A549 (cell line): Measurements from ENCODE around the gene TMEM259.

Source experiments
- CEBPB ChIP-seq, 2 experiments: fragments of >200 bp in 1 of 2; sonication (Bioruptor Twin) in 1 of 2; formaldehyde crosslinking in 1 of 2; IDR thresholded peaks; 2 replicates each; pipeline ENCODE4 v1.6.1; 2012 to 2016
- SMC3 ChIP-seq: fragments of >200 bp; sonication (Bioruptor Twin); formaldehyde crosslinking; IDR thresholded peaks from 3 replicates; pipeline ENCODE4 v1.6.1; 2018; ENCODE audit warnings: inconsistent platforms
- TF ChIP-seq, protein P1 (sequence below): IDR thresholded peaks from 2 replicates; pipeline ENCODE4 v1.6.1; 2012
- TF ChIP-seq, protein P2 (sequence below): fragments of >200 bp; sonication (Bioruptor Twin); formaldehyde crosslinking; IDR thresholded peaks from 3 replicates; pipeline ENCODE4 v1.5.1; 2016

DNA sequence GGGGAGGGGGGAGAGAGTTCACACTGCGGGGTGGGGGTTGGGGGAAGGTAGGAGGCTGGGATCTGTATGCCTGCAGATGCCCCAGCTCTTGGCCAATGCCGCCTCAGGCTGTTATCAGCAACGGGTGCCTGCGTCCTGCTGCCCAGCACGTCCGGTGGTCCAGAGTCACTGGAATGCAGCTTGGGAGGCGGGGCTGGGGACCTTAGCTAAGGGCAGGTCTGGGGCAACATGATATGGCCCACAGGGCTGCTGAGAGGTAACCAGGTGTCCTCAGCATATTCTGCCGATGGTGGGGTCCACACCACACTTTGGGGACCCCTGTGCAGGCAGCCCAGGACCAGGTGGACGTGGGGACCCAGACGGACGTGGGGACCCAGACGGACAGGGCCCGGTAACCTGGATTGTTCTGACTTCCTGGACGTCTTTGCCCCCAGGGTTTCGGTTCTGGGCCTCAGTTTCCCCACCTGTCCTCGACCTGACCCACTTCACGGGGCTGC is 45.4 kb upstream of the TMEM259 start:
- TF ChIP-seq, protein P1, sequence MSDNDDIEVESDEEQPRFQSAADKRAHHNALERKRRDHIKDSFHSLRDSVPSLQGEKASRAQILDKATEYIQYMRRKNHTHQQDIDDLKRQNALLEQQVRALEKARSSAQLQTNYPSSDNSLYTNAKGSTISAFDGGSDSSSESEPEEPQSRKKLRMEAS: no peak
- TF ChIP-seq SMC3 (no peak), CEBPB (IDR thresholded peaks at IDR 0.05) (no peak)
- TF ChIP-seq, protein P2, sequence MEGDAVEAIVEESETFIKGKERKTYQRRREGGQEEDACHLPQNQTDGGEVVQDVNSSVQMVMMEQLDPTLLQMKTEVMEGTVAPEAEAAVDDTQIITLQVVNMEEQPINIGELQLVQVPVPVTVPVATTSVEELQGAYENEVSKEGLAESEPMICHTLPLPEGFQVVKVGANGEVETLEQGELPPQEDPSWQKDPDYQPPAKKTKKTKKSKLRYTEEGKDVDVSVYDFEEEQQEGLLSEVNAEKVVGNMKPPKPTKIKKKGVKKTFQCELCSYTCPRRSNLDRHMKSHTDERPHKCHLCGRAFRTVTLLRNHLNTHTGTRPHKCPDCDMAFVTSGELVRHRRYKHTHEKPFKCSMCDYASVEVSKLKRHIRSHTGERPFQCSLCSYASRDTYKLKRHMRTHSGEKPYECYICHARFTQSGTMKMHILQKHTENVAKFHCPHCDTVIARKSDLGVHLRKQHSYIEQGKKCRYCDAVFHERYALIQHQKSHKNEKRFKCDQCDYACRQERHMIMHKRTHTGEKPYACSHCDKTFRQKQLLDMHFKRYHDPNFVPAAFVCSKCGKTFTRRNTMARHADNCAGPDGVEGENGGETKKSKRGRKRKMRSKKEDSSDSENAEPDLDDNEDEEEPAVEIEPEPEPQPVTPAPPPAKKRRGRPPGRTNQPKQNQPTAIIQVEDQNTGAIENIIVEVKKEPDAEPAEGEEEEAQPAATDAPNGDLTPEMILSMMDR: no peak
